GM12873 (cell line): ENCODE measurements around the gene ICAM4.

ENCODE experiments used
- CTCF ChIP-seq: IDR thresholded peaks from 2 replicates; pipeline ENCODE4 v1.5.1; 2012; ENCODE audit warnings: low read depth, mild to moderate bottlenecking, moderate library complexity, low read length, control low read depth; ENCODE audit not compliant: insufficient read depth; ENCODE audit errors: missing control alignments

Gene ICAM4

DNA sequence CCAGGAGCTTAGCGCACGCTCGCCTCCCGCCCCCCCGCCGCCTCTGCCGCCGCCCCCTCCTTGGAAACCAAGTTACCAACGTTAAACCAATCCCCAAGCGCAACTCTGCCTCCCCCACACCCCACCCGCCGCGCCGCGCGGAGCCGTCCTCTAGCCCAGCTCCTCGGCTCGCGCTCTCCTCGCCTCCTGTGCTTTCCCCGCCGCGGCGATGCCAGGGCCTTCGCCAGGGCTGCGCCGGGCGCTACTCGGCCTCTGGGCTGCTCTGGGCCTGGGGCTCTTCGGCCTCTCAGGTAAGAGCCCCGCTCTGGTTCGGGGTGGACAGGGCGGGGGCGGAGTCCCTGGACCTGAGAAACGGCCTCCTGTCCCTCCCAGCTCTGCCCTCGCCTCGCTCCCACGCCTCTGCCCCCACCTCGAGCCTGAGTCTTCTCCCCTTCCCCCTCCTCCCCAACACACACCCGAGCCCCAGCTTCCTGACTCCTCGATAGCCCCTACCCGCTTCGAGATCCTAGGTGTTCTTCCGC is 3.1 kb downstream of the ICAM4 start, which contains the start of gene ICAM5:
Gene ICAM5, plus strand, starts transcription at position 117 of the 521 bp plus-strand sequence. Its CDS starts 92 bp downstream, at position 209.
- TF ChIP-seq CTCF = no peak

GRCh38 chr19:10290357-10290875 is 3.7 kb downstream of the ICAM4 start:
- no peak for TF ChIP-seq CTCF

GRCh38 chr19:10290876-10291553 is 4.3 kb downstream of the ICAM4 start:
- TF ChIP-seq CTCF = no peak

GRCh38 chr19:10291554-10292205 is 4.9 kb downstream of the ICAM4 start:
- no peak for TF ChIP-seq CTCF

GRCh38 chr19:10292206-10292788 is 5.5 kb downstream of the ICAM4 start:
- TF ChIP-seq CTCF = no peak

- TF ChIP-seq CTCF = no peak
Measured at GRCh38 chr19:10292789-10293636, 6.3 kb downstream of the ICAM4 start.
